Skeletal muscle satellite cell (primary cell): ENCODE results near the gene ENTPD2.
"Not testable (repeated sequence)": the region's sequence is repeated elsewhere in the genome, so short reads cannot be mapped to it uniquely, and the experiment has no call there.

ENCODE experiments used
- H3K27me3 ChIP-seq: 2 replicates; pipeline ENCODE4 v1.7.0; 2013; ENCODE audit warnings: low read length; ENCODE audit not compliant: control insufficient read depth, insufficient read depth
- H3K36me3 ChIP-seq: 2 replicates; pipeline ENCODE4 v1.7.0; 2013; ENCODE audit warnings: mild to moderate bottlenecking, control low read depth, low read length; ENCODE audit not compliant: insufficient read depth
- H3K4me1 ChIP-seq: 2 replicates; pipeline ENCODE4 v1.7.0; 2013; ENCODE audit warnings: low read length; ENCODE audit not compliant: control insufficient read depth, insufficient read depth
- H3K4me2 ChIP-seq: 2 replicates; pipeline ENCODE4 v1.7.0; 2013; ENCODE audit warnings: mild to moderate bottlenecking, low read length
- H3K4me3 ChIP-seq: 2 replicates; pipeline ENCODE4 v1.7.0; 2013; ENCODE audit warnings: low read length
- H3K9ac ChIP-seq: 2 replicates; pipeline ENCODE4 v1.7.0; 2013; ENCODE audit warnings: mild to moderate bottlenecking, low read depth, low read length, moderate library complexity
- H3K9me3 ChIP-seq: replicated peaks from 2 replicates; pipeline ENCODE4 v1.7.0; 2013; ENCODE audit warnings: mild to moderate bottlenecking, control low read depth, low read length

ENTPD2 gene

GRCh38 chr9:137038916-137039315, 14.9 kb downstream of the ENTPD2 start:
- H3K4me1 ChIP-seq = peaks cover 11% of the 10 kb centered on the region
- H3K27me3 ChIP-seq = no peaks in the 10 kb centered on the region
- H3K9me3 ChIP-seq = no peaks in the 10 kb centered on the region
- H3K9ac ChIP-seq = no peak overlapping the region
- H3K4me2 ChIP-seq = no peak overlapping the region
- H3K36me3 ChIP-seq = peaks cover 13% of the 10 kb centered on the region
- no peak overlapping the region for H3K4me3 ChIP-seq

GRCh38 chr9:137037483-137037882, 16.4 kb downstream of the ENTPD2 start:
- Histone ChIP-seq H3K4me3 (no peak overlapping the region), H3K4me2 (no peak overlapping the region), H3K27me3 (peaks cover 3% of the 10 kb centered on the region), H3K36me3 (peaks cover 13% of the 10 kb centered on the region), H3K4me1 (peaks cover 9% of the 10 kb centered on the region), H3K9ac (no peak overlapping the region), H3K9me3 (no peaks in the 10 kb centered on the region)

DNA sequence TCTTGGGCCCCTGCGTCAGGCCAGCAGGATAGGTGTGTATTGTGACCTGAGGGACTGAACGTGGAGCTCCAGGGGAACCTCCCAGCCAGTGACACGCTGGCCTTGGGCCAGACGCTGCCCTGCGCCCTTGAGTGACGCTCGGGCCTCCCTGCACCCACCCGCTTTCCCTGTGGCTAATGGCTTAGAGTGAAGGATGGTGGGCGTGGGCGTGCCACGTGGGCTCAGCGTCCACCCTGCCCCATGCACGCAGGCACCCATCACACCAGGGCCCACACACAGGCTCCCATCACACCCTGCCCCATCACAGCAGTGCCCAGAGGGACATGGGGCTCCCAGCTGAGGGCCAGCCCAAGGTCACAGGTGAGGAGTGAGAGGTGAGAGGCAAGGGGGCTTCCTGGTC, 16.8 kb downstream of the ENTPD2 start:
- Histone ChIP-seq H3K9me3 (no peaks in the 10 kb centered on the region), H3K4me1 (peaks cover 9% of the 10 kb centered on the region), H3K27me3 (peaks cover 3% of the 10 kb centered on the region), H3K4me3 (no peak overlapping the region), H3K4me2 (no peak overlapping the region), H3K36me3 (peaks cover 13% of the 10 kb centered on the region), H3K9ac (no peak overlapping the region)

DNA sequence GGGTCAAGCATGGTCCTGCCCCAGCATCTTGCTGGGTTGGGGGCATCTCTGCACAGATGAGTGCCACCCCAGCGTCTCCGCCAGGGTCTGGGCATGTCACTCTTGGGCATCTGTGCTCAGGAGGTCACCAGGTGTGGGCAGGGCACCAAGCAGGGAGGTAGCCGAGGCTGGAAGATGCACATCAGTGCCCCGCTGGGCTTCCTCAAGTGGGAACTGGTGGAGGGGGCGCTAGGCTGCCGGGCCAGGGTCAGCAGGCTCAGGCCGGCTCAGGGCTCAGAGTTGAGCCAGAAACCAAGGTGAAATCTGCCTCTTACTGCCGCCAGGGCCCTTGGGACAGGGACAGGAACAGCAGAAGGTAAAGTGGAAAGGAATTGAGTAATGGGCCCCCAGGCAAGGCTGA, 17.9 kb downstream of the ENTPD2 start:
- peaks cover 10% of the 10 kb centered on the region for H3K4me1 ChIP-seq
- H3K36me3 ChIP-seq = peaks cover 13% of the 10 kb centered on the region
- peaks cover 6% of the 10 kb centered on the region for H3K27me3 ChIP-seq
- H3K4me3 ChIP-seq = no peak overlapping the region
- no peak overlapping the region for H3K9ac ChIP-seq
- no peaks in the 10 kb centered on the region for H3K9me3 ChIP-seq
- no peak overlapping the region for H3K4me2 ChIP-seq

DNA sequence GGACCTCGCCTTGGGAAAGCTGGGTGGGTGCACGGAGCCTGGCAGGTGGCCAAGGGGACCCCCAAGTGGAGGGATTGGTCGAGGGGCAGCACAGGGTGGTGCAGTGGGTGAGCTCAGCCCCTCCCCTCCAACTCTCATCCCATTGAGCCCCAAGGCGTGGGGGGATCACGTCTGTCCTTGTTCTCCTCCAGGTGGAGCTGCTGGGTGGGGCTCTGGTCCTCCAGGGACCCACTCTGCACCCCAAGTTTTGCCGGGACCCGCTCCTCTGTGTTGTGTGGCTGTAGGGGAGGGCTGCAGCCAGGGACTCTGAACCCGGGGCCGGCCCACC, 18.4 kb downstream of the ENTPD2 start:
- no peak overlapping the region for H3K4me3 ChIP-seq
- no peak overlapping the region for H3K4me2 ChIP-seq
- H3K9ac ChIP-seq = no peak overlapping the region
- H3K36me3 ChIP-seq = peaks cover 13% of the 10 kb centered on the region
- peaks cover 15% of the 10 kb centered on the region for H3K4me1 ChIP-seq
- no peaks in the 10 kb centered on the region for H3K9me3 ChIP-seq
- peaks cover 9% of the 10 kb centered on the region for H3K27me3 ChIP-seq

GRCh38 chr9:137034709-137035506, 19.0 kb downstream of the ENTPD2 start:
- Histone ChIP-seq H3K4me3 (no peak overlapping the region), H3K9me3 (no peaks in the 10 kb centered on the region), H3K36me3 (peaks cover 13% of the 10 kb centered on the region), H3K9ac (no peak overlapping the region), H3K27me3 (peaks cover 9% of the 10 kb centered on the region), H3K4me2 (peak overlapping the region; percentile 4), H3K4me1 (peaks cover 17% of the 10 kb centered on the region)

GRCh38 chr9:137034039-137034708, 19.7 kb downstream of the ENTPD2 start:
- Histone ChIP-seq H3K4me2 (peak overlapping the region; percentile 4), H3K4me3 (no peak overlapping the region), H3K27me3 (peaks cover 9% of the 10 kb centered on the region), H3K4me1 (peaks cover 17% of the 10 kb centered on the region), H3K36me3 (peaks cover 6% of the 10 kb centered on the region), H3K9ac (no peak overlapping the region), H3K9me3 (no peaks in the 10 kb centered on the region)

DNA sequence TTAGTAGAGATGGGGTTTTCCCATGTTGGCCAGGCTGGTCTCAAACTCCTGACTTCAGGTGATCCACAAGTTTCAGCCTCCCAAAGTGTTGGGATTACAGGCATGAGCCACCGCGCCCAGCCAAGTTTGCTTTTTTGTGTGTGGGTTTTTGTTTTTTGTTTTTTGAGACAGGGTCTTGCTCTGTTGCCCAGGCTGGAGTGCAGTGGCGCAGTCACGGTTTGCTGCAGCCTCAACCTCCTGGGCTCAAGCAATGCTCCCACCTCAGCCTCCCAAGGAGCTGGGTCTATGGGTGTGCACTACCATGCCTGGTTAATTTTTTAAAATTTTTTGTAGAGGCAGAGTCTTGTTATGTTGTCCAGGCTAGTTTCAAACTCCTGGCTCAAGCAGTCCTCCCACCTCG, 20.4 kb downstream of the ENTPD2 start:
- H3K27me3 ChIP-seq, H3K9me3 ChIP-seq, H3K4me3 ChIP-seq, H3K9ac ChIP-seq, H3K4me2 ChIP-seq, H3K36me3 ChIP-seq: not testable (repeated sequence)
- H3K4me1 ChIP-seq = peaks cover 22% of the 10 kb centered on the region

DNA sequence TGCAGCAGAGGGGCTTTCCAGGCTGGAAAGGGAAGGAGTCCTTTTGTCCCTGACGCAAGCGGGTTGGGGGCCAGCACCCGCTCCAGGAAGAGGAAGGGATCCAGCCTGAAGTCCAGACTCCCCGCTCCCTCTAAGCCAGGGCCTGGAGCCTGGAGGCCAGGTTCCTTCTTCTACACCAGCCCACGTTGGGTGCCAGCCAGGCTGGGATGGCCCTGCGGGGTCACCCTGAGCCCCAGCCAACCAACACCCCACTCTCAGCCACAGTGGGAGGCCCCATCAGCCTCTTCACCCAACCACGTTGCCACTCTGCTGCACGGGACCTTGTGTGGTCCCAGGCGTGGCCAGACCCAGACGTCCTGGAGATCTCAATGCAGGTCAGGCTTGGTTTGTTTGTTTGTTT, 21.0 kb downstream of the ENTPD2 start:
- Histone ChIP-seq H3K36me3 (no peaks in the 10 kb centered on the region), H3K4me3 (no peak overlapping the region), H3K27me3 (peaks cover 9% of the 10 kb centered on the region), H3K4me2 (no peak overlapping the region), H3K9ac (no peak overlapping the region), H3K9me3 (no peaks in the 10 kb centered on the region), H3K4me1 (peaks cover 25% of the 10 kb centered on the region)

DNA sequence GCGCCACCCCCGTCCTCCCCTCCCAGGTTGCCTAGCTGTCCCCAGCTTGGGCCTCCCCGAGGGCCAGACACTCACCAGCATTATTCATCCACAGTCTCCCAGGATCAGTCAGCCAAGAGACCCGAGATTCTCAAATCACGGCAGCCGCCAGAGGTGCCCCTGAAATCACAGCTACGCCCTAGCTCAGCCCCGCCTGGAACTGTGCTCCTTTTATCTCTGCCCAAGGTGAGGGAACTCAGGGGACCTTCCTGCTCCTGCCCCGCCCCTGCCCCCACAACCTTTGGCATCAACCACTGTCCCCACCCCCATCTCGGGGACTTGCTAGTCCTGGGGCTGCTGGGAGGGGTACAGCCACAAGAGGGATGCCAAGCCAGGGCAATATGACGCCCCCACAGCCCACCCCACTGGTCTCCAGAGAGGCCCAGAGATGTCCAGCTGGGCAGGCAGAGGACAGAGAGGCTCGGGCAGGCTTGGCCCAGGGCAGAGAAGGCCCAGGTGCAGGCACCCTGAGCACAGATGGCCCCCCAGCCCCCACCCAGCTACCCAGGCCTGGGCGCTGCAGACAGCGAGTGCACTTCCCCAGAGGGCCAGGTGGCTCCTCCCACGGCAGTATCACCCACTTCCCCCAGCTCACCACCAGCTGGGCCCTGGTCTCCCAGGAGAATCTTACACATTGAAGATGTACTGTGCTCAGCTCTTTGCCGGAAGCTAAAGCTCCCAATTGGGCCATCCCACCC, 21.8 kb downstream of the ENTPD2 start, which contains the start of gene FUT7:
Gene FUT7 (minus strand): TSS at position 185 of the 737 bp plus-strand sequence. CDS start 97 bp downstream, at position 88.
- Histone ChIP-seq H3K27me3 (peaks cover 9% of the 10 kb centered on the region), H3K4me1 (peaks cover 30% of the 10 kb centered on the region)

More for the DNA sequence above, 21.8 kb downstream of the ENTPD2 start, which contains the start of gene FUT7:
- Histone ChIP-seq H3K36me3 (no peaks in the 10 kb centered on the region), H3K4me2 (no peak within 1 kb of the TSS), H3K9ac (no peak within 1 kb of the TSS), H3K4me3 (no peak within 1 kb of the TSS), H3K9me3 (no peaks in the 10 kb centered on the region)
